DMS114 treated with DMSO at 0.1 percent for 48 hours (cell line): ENCODE results near the gene NR4A1.

Experiments
- DNase-seq: peaks from one replicate; lab custom pipeline; 2025; ENCODE audit not compliant: unreplicated experiment; lab: John Stamatoyannopoulos, UW

The NR4A1 gene

DNA sequence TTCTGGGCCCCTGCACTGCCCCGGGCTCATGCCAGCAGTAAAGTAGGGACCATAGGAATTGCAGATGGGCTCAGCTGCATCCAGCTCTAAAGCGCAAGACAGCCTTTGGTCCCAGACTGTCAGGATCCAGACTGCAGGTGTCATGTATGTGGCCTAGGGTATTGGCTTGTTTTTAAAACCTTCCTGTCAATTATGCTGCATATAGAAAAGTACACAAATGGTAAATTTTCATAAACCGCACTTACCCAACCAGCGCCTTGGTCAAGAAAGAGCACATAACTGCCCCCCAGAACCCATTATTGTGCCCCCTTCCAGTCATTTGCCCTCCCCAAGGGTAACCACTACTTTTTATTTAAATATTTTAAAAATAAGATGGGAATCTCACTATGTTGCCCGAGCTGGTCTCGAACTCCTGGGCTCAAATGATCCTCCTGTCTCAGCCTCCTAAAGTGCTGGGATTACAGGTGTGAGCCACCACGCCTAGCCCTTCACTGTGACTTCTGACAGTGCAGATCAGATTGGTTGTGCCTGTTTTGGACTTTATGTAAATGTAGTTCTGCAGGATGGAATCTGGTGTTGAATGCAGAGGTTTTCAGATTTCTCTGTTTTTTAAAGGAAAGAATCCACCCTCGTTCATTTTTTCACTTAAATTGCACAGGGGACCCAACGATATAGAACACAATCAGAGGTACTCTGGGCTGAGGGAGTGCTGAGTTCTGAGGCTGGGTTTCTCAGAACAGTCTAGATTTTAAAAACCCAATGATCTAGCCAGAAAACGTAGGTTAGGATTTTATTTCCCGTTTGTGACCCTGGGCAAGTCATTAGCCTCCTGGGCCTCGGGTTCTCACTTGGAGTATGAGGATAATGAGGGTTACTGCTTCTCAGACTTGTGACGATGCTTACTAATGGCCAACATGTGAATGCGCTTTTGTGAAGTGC lies 6.7 kb downstream of the NR4A1 start:
- no peak for DNase-seq

DNA sequence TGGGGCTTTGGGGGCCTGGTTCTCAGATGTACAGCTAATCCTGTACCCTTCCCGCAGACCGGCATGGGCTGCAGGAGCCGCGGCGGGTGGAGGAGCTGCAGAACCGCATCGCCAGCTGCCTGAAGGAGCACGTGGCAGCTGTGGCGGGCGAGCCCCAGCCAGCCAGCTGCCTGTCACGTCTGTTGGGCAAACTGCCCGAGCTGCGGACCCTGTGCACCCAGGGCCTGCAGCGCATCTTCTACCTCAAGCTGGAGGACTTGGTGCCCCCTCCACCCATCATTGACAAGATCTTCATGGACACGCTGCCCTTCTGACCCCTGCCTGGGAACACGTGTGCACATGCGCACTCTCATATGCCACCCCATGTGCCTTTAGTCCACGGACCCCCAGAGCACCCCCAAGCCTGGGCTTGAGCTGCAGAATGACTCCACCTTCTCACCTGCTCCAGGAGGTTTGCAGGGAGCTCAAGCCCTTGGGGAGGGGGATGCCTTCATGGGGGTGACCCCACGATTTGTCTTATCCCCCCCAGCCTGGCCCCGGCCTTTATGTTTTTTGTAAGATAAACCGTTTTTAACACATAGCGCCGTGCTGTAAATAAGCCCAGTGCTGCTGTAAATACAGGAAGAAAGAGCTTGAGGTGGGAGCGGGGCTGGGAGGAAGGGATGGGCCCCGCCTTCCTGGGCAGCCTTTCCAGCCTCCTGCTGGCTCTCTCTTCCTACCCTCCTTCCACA lies 7.6 kb downstream of the NR4A1 start:
- DNase-seq = no peak

DNA sequence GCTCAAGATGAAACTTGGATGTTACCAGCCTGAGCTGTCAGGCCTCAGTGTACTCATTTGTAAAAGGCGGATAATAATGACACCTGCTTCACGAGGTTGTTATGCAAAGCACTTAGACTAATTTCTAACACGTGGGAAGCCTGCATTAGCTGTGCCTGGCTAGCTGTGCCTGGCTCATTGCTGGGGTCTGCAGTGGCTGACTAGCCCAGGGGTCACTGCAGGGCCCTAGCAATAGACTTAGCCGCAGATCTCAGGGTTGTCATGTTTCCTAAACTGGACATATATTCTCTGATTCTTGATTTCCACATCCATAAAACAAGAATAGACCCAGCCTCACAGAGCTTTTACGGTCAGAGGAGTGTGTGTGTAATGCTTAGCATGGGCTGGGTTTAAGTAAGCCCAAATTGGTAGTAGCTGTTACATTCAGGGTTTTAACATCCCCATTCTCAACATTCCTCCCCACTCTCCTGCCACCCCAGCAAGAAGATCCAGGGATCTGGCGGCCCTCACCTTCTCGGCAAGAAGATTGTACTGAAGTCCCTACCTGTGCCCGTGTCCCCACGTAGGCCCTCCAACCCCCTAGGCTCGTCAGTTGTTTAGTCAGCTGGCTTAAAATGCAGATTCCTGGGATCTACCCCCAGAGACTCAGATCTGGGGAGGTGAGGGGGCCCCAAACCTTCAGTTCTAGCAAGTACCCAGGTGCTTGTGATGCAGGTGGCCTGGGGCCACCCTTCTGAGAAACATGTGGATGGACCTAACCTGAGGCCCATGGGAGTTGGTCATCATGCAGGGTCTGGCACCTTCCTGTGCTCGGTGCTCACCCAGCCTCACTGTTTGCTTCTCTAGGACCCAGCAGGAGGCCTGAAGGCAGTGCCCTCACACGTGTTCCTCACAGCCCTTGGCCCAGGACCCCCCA lies 8.6 kb downstream of the NR4A1 start:
- DNase-seq = no peak

DNA sequence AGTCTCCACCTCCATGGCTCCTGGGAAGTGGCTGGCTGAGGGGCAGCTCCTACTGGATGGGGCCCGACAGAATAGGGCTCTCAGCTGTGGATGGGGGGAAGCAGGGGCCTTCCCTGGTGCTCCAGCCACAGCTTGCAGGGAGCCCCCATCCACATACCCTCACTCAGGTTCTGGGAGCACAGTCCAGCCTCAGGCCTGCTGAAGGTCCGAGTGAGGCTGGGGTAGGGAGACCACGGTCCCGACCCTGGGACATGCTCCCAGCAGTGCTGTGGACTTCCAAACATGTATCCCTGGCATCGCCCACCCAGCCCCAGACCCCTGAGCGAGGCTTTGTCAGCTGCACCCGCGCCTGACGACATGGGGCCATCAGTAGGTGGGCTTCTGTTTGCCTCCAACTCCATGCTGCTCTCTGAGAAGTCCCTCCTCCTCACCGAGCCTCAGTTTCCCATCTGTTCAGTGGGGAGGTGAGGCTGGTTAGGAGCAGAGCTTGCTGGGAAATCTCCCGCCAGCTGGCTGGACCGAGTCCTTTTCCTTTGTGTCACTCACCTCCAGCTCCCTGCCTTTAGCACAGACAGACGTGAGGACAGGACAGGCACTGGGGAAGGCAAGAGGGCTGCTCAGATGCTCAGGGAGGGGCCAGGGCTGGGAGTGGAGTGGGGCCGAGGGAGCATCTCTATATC lies 9.4 kb downstream of the NR4A1 start:
- no peak for DNase-seq

DNA sequence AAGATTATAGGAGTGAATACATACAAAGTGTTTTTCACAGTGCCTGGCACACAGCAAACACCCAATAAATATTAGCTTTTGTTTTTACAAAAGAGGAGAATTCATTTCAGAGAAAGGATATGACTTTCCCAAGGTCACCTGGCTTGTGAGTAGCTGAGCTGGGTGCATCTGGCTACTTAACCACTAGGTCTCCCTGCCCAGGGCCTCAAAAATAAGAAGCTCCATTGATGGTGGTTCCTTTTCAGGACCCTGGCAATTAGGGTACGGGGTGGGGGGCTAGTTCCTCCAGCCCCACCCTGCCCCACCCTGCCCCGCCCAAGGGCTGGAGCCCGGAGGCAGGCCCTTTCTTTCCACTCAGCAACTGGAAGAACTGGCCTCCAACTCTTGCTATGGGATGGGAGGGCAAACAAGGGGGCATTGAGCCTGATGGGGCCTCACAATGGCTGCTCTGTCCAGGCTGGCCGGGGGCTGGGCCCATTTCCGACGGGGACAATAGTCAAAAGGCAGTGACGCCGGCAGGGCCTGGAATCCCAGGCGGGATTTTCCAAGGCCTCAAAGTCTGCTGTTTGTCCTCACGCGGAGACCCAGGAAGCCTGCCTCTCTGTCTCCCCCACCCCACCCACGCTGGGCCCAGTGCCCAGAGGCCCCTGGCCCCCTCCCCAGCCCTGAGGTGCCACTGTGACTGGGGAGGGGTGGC lies 10.4 kb downstream of the NR4A1 start:
- DNase-seq = no peak

DNA sequence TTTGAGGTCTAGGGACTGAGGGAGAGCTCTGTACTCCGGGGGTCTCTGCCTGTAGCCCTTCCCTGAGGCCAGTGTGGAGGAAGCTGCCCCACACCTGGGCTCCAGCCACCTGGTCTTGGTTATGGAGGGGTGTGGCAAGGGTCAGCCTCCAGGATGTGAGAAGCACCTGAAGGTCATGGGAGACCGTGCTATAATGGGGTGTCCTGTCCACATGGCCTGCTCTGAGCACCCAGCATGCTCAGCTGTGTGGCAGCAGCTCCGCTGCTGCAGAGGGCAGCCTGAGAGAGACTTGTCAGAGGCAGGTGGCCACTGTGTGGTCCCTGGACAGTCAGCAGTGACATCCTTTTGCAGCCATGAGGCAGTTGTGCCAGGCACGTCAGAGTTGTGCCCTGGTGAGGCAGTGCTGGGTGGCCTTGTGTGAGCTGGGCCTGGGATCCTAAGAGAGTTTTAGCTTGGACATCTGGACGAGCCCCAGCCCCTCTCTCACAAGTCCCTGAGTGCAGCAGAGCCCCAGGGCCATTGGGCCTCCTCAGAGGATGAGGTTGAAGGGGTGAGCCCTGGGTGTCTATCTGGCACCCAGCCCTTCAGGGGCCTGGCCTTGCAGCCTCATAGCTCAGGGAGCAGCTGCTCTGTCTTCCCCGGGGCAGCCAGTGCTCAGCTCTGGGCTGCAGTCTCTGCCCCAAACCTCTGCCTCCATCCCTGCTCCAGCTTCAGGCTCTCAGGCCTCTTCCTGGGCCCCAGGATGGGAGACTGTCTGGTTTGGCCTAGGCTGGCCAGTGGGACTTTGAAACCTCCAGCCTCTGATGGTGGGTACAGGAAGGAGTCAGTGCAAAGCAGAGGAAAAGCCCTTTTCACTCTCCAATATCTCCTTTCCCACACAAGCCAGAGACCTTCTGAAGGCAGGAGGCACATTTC lies 11.2 kb downstream of the NR4A1 start:
- DNase-seq = no peak

DNA sequence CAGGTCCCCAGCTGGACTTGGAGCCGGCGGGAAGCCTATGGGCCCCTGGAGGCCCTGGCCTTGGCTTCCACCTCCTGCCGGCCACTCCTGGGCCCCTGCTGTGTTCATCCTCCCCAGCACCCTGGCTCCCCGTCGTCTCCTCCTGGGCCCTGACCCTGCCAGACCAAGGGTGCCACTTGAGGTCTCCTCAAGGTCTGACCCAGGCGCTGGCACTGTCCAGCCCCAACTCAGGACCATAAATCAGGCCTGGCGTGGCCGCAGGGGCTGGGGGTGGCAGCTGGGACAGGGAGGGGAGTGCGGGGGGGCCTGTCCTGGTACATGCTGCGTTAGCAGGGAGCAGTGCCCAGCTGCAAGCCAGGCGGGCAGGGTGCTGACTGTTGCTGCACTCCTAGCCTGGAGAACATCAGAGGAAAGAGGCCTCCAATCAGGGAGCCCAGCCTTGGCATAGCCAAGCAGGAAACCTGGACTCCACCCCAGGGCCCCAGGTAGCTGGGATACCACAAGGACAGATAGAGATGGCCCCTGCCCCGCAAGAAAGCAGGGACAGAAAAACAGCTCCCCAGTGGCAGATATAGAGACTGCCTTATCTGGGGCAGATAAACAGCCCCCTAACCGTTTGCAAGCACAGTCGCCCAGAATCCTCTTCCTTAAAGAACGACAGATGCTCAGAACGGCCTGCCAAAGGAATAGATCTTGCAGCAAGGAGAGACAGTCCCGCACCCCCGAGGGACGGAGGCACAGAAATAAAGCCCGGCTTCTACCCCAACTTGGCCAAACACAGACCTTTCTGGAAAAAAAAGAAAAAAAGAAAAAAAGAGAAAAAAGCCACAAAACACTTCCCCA lies 12.1 kb downstream of the NR4A1 start:
- no peak for DNase-seq

DNA sequence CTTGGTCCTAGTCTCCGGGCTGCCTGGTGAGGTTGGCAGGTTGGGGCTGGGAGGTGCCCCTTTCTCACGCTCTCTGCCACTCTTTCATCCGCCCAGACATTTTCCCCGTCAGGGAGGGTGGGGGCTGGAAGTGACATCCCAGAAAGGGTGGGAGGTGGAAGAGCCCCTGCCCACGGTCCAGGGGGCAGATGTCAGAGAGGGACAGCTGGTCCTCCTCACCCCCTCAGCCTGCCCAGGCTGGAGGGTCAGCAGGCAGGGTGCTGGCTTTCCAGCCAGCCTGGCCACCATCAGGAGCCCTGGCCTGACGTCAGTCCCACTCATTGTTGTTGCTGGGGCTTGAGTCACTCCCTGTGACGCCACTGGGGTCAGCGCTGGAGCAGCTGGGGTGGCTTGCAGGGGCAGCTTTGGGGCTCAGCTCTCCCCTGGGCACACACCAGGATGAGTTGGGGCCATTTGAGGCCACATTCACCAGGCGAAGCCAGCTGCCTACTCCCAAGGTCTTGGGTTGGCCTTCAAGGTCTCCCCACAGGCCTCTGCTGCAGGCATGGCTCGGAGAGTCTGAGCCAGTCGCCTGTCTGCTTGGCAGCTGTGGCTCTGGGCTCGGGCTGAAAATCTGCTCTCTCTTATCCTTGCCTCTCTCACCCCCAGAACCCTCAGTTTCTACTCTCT lies 12.9 kb downstream of the NR4A1 start:
- no peak for DNase-seq

DNA sequence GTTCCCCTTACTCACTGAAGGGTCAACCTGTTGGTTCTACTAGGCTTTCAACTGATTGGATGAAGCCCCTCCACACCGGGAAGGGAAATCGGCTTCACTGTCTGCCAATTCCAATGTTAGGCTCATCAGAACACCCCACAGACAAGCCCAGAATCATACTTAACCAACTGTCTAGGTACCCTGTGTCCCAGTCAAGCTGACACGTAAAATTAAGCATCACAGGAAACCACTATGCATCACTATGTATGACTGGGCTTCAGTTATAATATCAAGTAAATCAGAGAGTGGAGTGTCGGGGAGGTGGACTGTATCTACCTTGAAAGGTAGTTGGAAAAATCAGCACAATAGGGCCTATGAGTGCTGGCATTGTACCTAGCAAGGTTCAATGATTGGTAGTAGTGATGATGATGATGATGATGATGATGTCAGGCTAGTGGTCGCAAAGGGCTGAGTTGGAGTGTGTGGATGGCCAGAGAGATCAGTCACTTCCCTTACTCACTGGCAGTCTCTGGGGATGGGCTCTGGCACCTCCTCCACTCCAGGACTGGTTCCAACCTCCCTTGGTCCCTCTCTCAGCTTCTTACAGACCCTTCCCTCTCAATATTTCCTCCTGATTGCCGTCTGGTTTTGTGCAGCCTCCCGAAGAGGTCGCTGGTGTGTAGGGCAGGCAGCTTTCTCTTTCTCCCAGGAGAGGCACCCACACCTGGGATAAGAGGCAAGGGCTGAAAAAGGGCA lies 15.3 kb downstream of the NR4A1 start:
- no peak for DNase-seq

DNA sequence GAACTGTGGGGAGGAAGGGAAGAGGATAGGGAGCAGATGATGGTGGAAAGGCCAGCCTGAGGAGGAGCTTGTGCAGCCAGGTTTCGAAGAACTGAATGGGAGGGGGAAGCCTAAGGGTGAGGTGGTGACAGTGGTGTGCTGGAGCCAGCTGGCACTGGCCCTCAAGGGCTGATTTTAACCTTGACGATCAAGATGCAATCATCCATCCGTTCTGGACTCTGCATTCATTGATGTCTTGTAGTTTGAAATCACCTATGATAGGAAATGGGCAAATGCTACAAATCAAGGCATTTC lies 15.8 kb downstream of the NR4A1 start:
- DNase-seq = no peak

DNA sequence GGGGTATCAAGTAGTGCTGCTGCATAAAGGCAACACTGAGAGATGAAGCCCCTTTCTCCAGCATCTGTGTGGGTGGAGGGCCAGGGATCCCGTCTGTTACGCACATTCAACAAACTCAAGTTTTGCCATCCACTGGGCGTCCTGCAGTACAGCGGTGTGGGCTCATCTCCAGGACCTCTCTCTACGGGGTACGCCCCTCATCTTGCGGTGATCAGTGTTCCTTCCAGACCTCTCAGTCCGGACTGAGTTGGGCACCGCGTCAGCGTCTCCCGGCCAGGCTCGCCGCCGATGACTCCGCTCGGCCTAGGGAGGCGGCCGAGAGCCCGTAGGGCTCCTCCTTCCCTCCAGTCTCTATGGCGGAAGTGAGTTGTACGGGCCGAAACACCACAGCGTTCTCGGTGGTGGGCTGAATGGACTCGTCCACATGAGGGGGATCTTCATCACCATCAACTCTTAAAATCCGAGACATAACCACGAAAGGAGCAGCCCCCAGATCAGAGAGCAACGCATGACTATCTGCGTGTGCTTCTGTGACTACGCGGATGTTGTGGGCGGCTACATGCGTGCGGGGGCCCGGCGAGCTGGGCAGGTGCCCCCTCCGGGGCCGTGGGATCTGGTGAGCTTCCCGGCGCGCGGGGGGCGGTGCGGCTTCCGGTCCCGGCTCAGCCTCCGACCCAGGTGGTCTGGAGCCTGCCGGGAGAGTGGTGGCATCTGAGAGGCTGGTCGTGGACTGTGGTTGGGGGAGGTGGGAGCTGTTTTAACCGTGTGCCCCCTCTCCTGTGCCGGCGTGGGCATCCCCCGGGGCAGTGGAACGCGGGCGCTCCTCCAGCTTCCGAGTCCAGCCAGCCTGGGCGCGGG lies 18.3 kb downstream of the NR4A1 start, which contains the start of gene ATG101:
Gene ATG101, plus strand, starts transcription at position 652 of the 858 bp plus-strand sequence. CDS start 3,673 bp downstream, outside the sequence.
- DNase-seq = peak; percentile 94

DNA sequence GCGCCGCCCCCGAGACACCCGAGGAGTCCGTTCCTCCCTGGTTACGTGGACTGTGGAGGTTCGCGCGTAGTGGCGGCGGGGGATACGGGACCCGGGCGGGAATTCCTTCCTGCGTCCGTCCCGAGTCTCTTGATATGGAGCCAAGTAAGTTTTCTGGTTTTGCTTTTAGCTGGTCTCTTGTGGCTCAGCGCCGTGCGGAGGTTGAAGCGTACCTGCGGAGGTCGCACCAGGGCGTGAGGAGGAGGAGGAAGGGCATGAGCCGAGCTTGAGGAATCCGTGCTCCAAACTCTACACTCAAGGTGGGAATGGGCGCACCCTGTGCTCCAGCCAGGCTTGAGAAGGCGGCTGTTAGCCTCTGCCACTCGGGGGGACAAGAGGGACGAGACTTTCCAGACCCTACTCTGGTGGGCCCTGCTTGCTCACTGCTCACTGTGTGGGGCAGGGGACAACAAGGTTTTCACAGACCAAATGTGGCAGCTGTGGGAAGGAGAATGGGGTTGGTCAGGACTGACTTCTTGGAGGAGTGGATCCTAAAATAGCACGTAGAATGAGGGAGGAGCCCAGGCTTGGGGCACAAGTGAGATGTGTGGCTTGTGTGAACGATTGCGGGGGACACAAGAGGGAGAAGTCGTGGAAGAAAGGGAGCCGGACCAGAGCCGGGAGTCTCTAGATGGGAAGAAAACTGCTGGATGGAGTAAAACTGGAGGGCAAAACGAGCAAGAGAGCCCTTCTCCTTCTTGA lies 19.1 kb downstream of the NR4A1 start:
- no peak for DNase-seq

DNA sequence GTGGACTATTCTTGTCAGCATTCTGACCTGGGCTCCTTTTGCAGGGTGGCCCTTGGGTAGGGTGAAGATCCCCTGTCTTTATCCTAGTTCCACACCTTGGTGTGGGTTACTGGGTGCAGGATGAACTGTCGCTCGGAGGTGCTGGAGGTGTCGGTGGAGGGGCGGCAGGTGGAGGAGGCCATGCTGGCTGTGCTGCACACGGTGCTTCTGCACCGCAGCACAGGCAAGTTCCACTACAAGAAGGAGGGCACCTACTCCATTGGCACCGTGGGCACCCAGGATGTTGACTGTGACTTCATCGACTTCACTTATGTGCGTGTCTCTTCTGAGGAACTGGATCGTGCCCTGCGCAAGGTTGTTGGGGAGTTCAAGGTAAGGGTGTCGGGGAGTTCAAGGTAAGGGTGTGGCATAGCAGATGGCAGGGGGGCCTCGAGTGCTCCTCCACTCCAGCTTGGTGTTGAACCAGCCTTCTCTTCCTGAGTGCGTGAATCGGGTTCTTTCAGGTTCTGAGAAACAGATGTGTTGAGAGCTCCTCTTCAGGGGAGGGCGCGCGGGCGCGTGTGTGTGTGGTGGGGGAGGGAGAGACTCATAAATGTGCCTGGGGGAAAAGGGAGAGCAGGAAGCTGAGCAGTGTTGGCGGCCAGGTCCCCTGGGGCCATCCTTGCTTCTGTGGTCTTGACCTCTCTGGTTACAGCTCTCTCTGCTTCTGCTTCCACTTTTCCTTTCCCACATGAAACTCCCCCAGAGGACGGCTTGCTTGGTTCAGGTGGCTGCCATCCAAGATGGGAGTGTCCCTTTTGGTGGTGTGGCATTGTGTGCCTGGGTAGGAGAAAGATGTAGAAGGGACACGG lies 22.5 kb downstream of the NR4A1 start:
- no peak for DNase-seq

DNA sequence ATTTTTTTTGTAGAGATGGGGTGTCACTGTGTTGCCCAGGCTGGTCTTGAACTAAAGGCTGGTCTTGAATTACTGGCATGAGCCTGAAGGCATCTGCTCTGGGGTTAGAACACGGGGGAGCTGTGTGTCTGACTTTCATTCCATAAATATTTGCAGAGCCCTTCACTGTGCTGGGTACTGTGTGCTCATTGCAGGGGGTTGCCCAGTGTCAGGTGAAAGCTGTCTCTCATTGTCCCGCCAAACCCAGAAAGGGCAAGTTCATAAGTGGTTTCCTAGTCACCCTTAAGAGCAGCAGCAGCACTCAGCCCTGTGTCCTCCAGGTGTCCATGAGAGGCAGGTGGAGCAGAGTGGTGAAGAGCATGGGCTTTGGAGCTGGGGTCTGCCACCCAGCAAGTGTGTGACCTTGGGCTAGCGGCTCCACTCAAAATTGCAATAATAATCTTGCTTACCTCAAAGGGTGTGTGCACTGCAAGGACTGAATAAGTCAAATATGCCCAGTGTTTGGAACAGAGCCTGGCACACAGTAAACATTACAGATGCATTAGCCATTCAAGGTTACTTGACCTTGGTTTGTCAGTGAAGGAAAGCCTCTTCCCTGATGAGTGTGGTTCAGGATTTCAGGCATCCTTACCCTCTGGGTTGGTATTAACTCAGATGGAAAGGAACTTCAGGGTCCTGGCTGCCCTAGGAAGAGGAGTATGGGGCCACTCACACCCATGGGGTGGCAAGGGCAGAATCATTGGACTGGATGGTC lies 23.9 kb downstream of the NR4A1 start:
- no peak for DNase-seq
